PC-3 (cell line): Measurements from ENCODE around the gene ROBO2. TPM values are rescaled to one million over a fixed set of nuclear protein-coding genes. Genes with fewer than 3 reads are reported as not detected.

Experiments
- ATAC-seq: fragments of 200-7000 bp; cut with Tn5 transposase; 2 replicates; pipeline ENCODE4 v1.9.1; 2020; ENCODE audit warnings: mild to moderate bottlenecking, moderate library complexity
- BruUV-seq: library from RNA; stranded (reverse); fragments of 400-500 nt; replicated peaks from 2 replicates; lab custom pipeline; 2021; lab: Mats Ljungman, UMichigan
- CTCF ChIA-PET: fragments of 300-600 bp; sonication (Branson Sonifier 250); formaldehyde crosslinking; loops from one replicate; lab custom pipeline; 2022; ENCODE audit warnings: antibody characterized with exemption; lab: Charles Lee
- POLR2A ChIA-PET: fragments of 300-600 bp; sonication (Branson Sonifier 250); formaldehyde crosslinking; loops from one replicate; lab custom pipeline; 2022; ENCODE audit warnings: antibody characterized with exemption; ENCODE audit not compliant: unreplicated experiment; lab: Charles Lee
- DNase-seq: peaks from one replicate; pipeline ENCODE4 v3.0.0-alpha.2; 2015
- H2AFZ ChIP-seq: fragments of 300-600 bp; sonication (generic); 2 replicates; pipeline ENCODE4 v1.6.0; 2016; ENCODE audit warnings: antibody characterized with exemption, low read length
- H3F3A ChIP-seq: fragments of 300-600 bp; sonication (generic); one replicate; pipeline ENCODE4 v1.6.0; 2017; ENCODE audit warnings: antibody characterized with exemption, low read length, control low read depth, mild to moderate bottlenecking; ENCODE audit not compliant: unreplicated experiment
- H3K27ac ChIP-seq: fragments of 300-600 bp; sonication (generic); 2 replicates; pipeline ENCODE4 v1.5.1; 2016; ENCODE audit warnings: mild to moderate bottlenecking, low read length
- H3K27me3 ChIP-seq: fragments of 300-600 bp; sonication (generic); 2 replicates; pipeline ENCODE4 v1.6.1; 2016; ENCODE audit warnings: low read length, mixed read lengths
- H3K36me3 ChIP-seq: fragments of 300-600 bp; sonication (generic); 2 replicates; pipeline ENCODE4 v1.6.1; 2016; ENCODE audit warnings: low read depth, mixed run types, low read length, mixed read lengths
- H3K4me1 ChIP-seq: fragments of 300-600 bp; sonication (generic); 2 replicates; pipeline ENCODE4 v1.5.1; 2016; ENCODE audit warnings: low read length; ENCODE audit not compliant: insufficient read depth
- H3K4me2 ChIP-seq: fragments of 300-600 bp; sonication (generic); 2 replicates; pipeline ENCODE4 v1.6.0; 2016; ENCODE audit warnings: low read length
- H3K4me3 ChIP-seq: fragments of 300-600 bp; sonication (generic); 2 replicates; pipeline ENCODE4 v1.5.1; 2016; ENCODE audit warnings: mild to moderate bottlenecking, low read length, mixed read lengths
- H3K79me2 ChIP-seq: fragments of 300-600 bp; sonication (generic); 2 replicates; pipeline ENCODE4 v1.6.1; 2017; ENCODE audit warnings: low read length, mixed read lengths
- H3K9ac ChIP-seq: fragments of 300-600 bp; sonication (generic); 2 replicates; pipeline ENCODE4 v1.6.0; 2016; ENCODE audit warnings: mild to moderate bottlenecking, low read length
- H3K9me2 ChIP-seq: fragments of 300-600 bp; sonication (generic); replicated peaks from 2 replicates; pipeline ENCODE4 v1.6.1; 2016; ENCODE audit warnings: mixed run types, low read length, mixed read lengths
- H3K9me3 ChIP-seq: fragments of 300-600 bp; sonication (generic); 2 replicates; pipeline ENCODE4 v1.6.1; 2016; ENCODE audit warnings: low read length, mixed read lengths
- H4K20me1 ChIP-seq: fragments of 300-600 bp; sonication (generic); 2 replicates; pipeline ENCODE4 v1.6.1; 2016; ENCODE audit warnings: low read length, mixed read lengths
- CTCF ChIP-seq: fragments of 300-600 bp; sonication (generic); conservative IDR thresholded peaks from 2 replicates; pipeline ENCODE4 v1.5.1; 2017; ENCODE audit warnings: antibody characterized with exemption, low read depth, mild to moderate bottlenecking, low read length
- EZH2 ChIP-seq: fragments of 300-600 bp; sonication (generic); IDR thresholded peaks from one replicate; pipeline ENCODE4 v1.6.1; 2017; ENCODE audit warnings: antibody characterized with exemption, mild to moderate bottlenecking, low read length; ENCODE audit not compliant: unreplicated experiment
- EZH2phosphoT487 ChIP-seq: fragments of 300-600 bp; sonication (generic); IDR thresholded peaks from 2 replicates; pipeline ENCODE4 v1.6.1; 2018; ENCODE audit warnings: mild to moderate bottlenecking, antibody characterized with exemption, low read length, borderline replicate concordance
- intact Hi-C: fragments of 100-400 bp; cut with micrococcal nuclease; formaldehyde crosslinking; loops from 2 replicates; pipeline ENCODE4 v1.9.0; 2023
- total RNA-seq: library from RNA; depleted of rRNA; stranded (reverse); fragments of >200 nt; gene quantifications from 2 replicates; pipeline ENCODE4 v1.2.3, GENCODE V29; 2014

The ROBO2 gene
- total RNA-seq, 1 experiment from 2014 or later: not detected

GRCh38 chr3:77686560-77686959, 646.7 kb downstream of the ROBO2 start:
- H3K4me2 ChIP-seq: no peak overlapping the region
- H3K9ac ChIP-seq: no peak overlapping the region
- no peak for ATAC-seq
- peaks cover 8% of the 10 kb centered on the region; the same call in 1 of the 2 replicates for H3K36me3 ChIP-seq
- ChIA-PET CTCF (no interaction called here), POLR2A (no interaction called here)
- H4K20me1 ChIP-seq: no peaks in the 10 kb centered on the region
- no peaks in the 10 kb centered on the region for H3K9me2 ChIP-seq
- no peaks in the 10 kb centered on the region for H3K27me3 ChIP-seq
- H3K27ac ChIP-seq: no peak overlapping the region
- intact Hi-C loops: no loop called here
- H3F3A ChIP-seq: no peaks in the 10 kb centered on the region
- peaks cover 14% of the 10 kb centered on the region for H3K9me3 ChIP-seq
- no TSS peak for BruUV-seq
- no peak overlapping the region for H2AFZ ChIP-seq
- no peaks in the 10 kb centered on the region for H3K4me1 ChIP-seq
- DNase-seq: no peak
- no peaks in the 10 kb centered on the region for H3K79me2 ChIP-seq
- TF ChIP-seq EZH2 (no peak), CTCF (no peak), EZH2phosphoT487 (no peak)
- H3K4me3 ChIP-seq: no peak overlapping the region

- no peak for TF ChIP-seq EZH2phosphoT487
- no peak for TF ChIP-seq CTCF
- TF ChIP-seq EZH2: no peak
- H3K4me3 ChIP-seq: no peak overlapping the region
- H3K9me3 ChIP-seq: peaks cover 4% of the 10 kb centered on the region; the same call in 1 of the 2 replicates
- BruUV-seq: no TSS peak
- ChIA-PET POLR2A (no interaction called here), CTCF (interaction anchor here (0.7 kb wide), 1 partner anchor 195 kb away, joined by 4 read pairs; no protein-coding TSS in a partner anchor)
- H3K4me2 ChIP-seq: no peak overlapping the region
- no peak overlapping the region for H2AFZ ChIP-seq
- no peaks in the 10 kb centered on the region for H4K20me1 ChIP-seq
- no peak overlapping the region for H3K9ac ChIP-seq
- no peaks in the 10 kb centered on the region for H3K4me1 ChIP-seq
- DNase-seq (no peak), ATAC-seq (no peak)
- intact Hi-C loops: no loop called here
- H3F3A ChIP-seq: no peaks in the 10 kb centered on the region
- 0 out of 2 replicates have a peak, but pooled peaks cover 2% of the 10 kb centered on the region for H3K36me3 ChIP-seq
- H3K79me2 ChIP-seq: no peaks in the 10 kb centered on the region
- H3K9me2 ChIP-seq: no peaks in the 10 kb centered on the region
- no peak overlapping the region for H3K27ac ChIP-seq
- no peaks in the 10 kb centered on the region for H3K27me3 ChIP-seq
These were observed 647.6 kb downstream of the ROBO2 start for GRCh38 chr3:77687545-77687944.

DNA sequence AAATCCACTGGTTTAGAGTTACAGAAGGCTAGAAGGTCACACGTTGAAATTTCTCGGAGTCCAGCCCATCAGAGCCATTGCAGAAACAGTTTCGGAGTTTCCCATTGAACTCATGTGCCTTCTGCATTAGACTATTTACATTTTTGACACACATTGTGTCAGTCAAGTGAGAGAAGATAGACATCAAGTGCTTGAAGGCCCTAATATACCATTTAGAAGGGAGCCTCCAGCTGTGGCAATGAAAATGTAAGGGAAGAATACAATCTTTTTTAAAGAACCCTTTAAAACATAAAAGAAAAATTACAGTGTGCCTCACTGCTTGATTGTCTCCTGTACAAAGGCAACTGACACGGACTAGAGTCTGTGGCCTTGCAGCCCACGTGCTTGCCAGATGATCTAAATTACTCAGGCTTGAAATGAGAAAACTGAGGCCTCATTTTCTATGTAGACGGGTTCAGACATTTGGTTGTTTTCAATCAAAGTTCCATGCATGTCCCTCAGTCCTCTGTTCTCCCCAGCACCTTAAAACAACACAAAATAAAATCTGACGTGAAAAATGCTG, 650.5 kb downstream of the ROBO2 start:
- H3K9me2 ChIP-seq: no peaks in the 10 kb centered on the region
- TF ChIP-seq CTCF: no peak
- TF ChIP-seq EZH2phosphoT487: no peak
- no peak for TF ChIP-seq EZH2
- no TSS peak for BruUV-seq
- intact Hi-C loops: no loop called here
- H3K79me2 ChIP-seq: no peaks in the 10 kb centered on the region
- H3K4me2 ChIP-seq: no peak overlapping the region
- H3K9me3 ChIP-seq: no peaks in the 10 kb centered on the region
- CTCF ChIA-PET: no interaction called here
- H2AFZ ChIP-seq: no peak overlapping the region
- no peaks in the 10 kb centered on the region for H3F3A ChIP-seq
- H3K4me3 ChIP-seq: no peak overlapping the region
- no peaks in the 10 kb centered on the region for H3K27me3 ChIP-seq
- no peak for DNase-seq
- H3K4me1 ChIP-seq: no peaks in the 10 kb centered on the region
- H3K27ac ChIP-seq: no peak overlapping the region
- no peak for ATAC-seq
- no peaks in the 10 kb centered on the region for H4K20me1 ChIP-seq
- H3K9ac ChIP-seq: no peak overlapping the region
- POLR2A ChIA-PET: no interaction called here
- no peaks in the 10 kb centered on the region for H3K36me3 ChIP-seq
